CD4-positive, alpha-beta T cell treated with Interleukin-10 for 1 hour (primary cell): Measurements from ENCODE around the gene RBMY1J.
"Not testable (repeated sequence)": the region's sequence is repeated elsewhere in the genome, so short reads cannot be mapped to it uniquely, and the experiment has no call there.

ENCODE experiments used
- DNase-seq: peaks from one replicate; pipeline ENCODE4 v3.0.0-alpha.2; 2020

Gene RBMY1J

DNA sequence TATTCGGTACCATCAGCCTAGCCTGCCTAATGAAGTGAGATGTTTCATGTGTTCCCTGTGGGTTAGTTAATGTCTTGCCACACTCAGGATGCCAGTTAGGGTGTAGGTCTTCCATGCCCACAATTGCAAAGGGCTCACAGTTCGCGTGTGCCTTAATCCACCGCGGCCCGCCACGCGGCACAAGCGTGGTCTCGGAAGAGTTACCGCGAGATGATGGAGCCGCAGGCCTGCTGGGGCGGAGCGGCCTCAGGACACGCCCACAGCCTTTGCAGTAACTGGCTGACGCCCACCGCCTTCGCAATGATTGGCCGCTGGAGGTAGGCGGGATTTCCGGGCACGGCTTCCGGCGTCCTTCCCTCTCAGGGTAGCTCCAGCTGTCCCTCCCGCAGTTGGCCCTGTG lies at the start of gene RBMY1J:
RBMY1J (plus strand) TSS at position 301 of the 400 bp plus-strand sequence. CDS start 2,038 bp downstream, outside the sequence.
- DNase-seq = not testable (repeated sequence)

DNA sequence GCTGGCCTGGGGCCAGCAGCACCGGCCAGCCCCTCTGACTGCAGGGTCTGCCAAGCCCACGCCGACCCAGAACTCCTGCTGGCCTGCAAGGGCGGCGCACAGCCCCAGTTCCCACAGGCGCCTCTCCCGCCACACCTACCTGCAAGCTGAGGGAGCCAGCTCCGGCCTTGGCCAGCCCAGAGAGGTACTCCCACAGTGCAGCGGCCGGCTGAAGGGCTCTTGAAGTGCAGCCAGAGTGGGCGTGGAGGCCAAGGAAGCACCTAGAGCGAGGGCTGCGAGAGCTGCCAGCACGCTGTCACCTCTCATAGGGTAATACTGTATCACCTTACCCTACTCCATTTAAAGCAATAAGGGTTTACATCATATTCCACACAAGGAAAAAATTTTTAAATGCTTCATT lies 35.8 kb upstream of the RBMY1J start:
- DNase-seq = no peak

DNA sequence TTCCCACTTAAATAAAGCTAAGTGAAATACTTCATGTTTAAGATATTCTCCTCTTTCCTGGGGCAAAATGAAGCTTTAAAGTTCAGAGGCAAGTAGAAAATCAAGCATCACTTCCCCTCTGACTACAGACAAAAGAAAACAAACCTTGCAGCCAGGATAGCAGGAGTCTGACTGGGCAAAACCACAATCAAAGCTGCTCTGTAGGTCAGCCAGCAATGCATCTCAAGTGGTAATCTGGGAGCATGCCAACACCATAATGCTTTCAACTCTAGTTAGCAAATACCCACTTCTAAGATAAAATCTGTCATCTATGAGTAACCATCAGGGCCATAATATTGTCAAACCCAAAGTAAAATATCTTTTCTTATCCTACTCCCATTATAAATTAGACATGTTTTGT lies 32.6 kb upstream of the RBMY1J start:
- no peak for DNase-seq

DNA sequence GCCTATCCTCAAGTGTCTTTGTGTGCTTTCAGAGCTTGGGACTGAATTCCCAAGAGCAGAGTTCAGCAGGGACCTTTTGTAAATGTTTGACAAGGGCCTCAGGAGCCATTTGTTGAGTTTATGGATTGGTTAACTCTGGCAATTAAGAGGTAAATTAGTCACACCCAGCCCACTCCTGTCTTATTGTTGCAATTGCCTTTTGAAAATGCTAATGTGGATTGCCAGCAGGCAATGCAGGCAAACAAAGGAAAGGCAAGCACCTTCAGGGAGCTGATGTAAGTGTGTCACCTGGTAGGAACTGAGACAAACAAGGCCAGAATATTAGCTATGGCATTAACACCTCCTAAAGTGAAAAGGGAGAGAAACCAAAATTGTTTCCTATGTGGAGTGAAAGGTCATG lies 29.7 kb upstream of the RBMY1J start:
- no peak for DNase-seq

DNA sequence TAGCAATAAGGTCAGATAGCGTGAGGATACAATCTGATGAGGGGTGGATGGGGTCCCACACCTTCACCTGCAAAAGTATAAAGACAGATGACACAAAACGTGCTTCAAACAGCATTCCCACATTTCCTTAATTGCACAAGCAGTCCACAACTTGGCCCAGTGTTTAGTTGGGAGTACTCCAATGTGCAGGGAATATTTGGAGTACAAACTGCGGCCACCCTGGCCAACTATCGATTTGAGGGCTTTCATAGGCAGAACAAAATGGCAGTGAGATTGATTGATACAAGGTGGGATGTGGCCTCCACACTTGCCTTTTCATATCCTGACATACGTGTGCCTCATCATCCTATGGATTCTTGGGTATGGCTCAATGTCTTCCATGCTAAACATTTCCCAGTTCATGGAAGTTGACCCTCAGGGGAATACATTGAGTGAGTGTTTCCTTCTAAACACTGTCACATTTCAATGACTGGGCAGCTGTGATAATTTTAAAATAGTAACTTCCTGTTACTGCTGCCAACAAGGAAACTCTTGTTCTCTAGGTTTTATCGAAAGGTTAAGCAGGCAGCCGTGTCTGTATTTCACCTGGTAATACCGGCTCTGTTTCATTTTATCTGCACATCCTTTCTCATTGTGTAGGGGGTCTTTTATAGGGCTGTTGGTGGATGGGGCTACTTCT lies 41.6 kb downstream of the RBMY1J start:
- DNase-seq = not testable (repeated sequence)

DNA sequence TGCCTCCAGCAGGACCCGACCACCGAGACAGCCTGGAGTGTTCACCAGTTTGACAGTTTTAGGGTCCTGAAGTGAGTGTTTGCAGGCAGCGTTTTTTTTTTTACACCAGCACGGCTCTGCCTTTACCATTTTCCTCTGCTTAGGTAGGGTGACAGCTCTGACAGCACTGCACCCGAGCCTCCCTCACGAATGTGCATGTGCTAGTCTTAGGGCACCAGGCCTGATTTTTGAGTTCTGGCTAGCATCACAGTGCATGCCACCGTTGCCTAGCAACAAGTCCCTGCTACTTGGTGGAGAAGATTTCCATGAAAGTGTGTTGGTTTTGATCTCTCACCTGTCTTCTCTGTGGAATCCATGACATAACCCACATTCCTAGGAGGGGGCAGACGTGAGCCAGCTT lies 52.3 kb downstream of the RBMY1J start:
- DNase-seq = not testable (repeated sequence)

DNA sequence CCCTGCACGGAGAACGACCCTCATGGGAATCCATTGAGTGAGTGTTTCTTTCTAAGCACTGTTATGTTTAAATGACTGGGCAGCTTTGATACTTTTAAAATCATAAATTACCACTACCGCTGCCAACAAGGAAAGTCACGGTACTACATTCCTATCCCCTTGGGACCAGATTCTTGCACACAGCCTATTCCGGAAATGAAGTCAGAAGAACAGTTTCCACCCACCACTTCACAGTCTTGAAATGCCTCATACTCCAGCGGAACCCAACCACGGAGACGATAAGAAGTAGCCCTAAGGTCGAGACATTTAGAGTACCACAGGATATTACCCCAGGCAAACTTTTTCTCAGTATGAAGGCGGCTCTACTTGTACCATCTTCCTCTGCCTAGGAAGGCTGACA lies 58.8 kb downstream of the RBMY1J start:
- not testable (repeated sequence) for DNase-seq
